ENCODE results near the gene PNPLA7. TPM values are rescaled to one million over a fixed set of nuclear protein-coding genes. Genes with fewer than 3 reads are reported as not detected.
A peak's percentile ranks its signal among the peaks of the same experiment; 100 is the strongest.
"Not testable (repeated sequence)": the region's sequence is repeated elsewhere in the genome, so short reads cannot be mapped to it uniquely, and the experiment has no call there.

The PNPLA7 gene
- total RNA-seq, 1 experiment from 2014 or later, result 0.10 TPM

- peak; percentile 45 for DNase-seq (ENCODE audit: extremely low read depth, low read depth)
Measured at GRCh38 chr9:137482094-137482781, 68.0 kb downstream of the PNPLA7 start.

DNA sequence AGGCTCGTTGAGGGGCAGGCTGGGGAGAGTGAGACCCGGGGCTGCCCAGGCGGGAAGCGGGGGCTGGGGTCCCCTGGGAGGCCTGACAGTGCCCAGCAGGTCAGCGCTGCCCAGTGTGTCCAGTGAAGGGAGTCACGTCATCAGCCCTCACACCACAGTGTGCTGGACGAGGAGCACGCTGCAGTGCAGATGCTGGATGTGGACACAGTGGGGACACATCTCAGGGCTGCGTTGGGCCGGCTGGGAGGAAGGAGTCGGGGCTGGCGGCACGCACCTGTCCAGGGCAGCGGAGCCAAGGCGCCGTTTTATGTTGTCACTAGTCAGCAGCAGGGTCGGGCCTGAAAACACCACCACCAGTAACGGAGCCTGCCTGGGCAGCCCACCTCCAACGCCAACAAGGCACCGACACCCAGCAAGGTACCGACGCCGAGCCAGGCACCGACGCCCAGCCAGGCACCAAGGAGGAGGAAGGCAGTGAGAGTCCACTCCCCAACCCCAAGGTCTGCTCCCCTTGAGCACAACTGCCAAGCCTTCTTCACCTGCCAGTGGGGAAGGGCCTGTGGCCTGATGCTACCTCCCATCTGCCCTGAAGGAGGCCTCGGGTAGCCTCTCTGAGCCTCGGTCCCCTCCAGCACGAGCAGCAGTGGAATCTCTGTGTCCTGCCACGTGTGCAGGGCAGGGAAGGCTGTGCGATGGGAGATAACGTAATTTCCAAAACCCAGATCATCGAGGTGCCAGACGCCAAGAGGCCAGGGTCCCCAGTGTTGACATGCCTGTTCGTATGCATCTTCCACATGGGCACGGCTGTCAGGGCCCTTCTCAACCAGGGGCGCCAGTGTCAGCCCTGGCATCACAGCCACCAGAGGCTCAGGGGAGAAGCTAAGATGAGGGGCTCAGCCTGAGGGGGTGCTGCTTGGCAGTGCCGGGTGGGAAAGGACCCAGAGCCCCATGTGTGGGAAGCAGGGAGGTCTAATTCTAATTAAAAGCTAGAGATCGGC is 69.2 kb downstream of the PNPLA7 start:
- DNase-seq (ENCODE audit: extremely low read depth, low read depth), result no peak

DNA sequence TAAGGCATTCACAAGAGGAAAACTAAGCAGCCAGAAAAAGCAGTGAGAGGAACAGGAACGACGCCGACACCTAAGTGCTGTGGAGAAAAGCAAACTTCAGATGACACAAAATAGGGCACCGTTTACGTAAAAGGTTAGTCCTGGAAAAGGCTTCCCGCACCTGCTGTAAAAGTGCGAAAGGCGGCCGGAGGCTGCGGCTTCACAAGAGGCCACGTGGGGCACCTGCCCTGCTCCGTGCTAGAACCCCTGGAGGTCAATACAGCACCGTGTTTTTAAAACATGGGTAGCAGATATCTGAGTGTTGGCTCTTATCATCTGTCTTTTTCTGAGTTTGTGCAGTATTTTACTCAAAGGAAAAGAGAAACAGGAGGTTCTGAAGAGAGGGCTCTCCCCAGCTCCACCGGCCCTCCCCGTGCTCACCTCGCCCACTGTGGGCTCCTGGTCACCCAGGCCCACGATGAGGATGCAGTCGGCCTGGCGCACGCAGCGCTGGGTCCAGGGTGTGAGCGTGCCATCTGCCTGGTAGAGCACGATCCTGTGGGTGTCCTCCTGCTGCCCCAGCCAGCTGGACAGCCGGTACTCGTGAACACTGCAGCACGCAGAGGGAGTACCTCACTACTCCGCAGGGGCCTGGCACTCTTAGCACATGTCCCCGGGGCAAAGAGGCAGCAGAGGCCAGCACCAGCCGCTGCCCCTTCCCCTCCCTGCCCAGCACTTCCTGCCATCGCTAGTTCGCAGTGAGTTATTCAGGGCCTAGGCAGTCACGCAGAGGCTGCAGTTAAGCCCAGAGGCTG is 70.1 kb downstream of the PNPLA7 start:
- no peak for DNase-seq (ENCODE audit: extremely low read depth, low read depth)

GRCh38 chr9:137478962-137479861 is 71.0 kb downstream of the PNPLA7 start:
- no peak for DNase-seq (ENCODE audit: extremely low read depth, low read depth)

GRCh38 chr9:137478613-137478961 is 71.6 kb downstream of the PNPLA7 start:
- DNase-seq (ENCODE audit: extremely low read depth, low read depth), result no peak

GRCh38 chr9:137477778-137478612 is 72.2 kb downstream of the PNPLA7 start:
- no peak for DNase-seq (ENCODE audit: extremely low read depth, low read depth)

DNA sequence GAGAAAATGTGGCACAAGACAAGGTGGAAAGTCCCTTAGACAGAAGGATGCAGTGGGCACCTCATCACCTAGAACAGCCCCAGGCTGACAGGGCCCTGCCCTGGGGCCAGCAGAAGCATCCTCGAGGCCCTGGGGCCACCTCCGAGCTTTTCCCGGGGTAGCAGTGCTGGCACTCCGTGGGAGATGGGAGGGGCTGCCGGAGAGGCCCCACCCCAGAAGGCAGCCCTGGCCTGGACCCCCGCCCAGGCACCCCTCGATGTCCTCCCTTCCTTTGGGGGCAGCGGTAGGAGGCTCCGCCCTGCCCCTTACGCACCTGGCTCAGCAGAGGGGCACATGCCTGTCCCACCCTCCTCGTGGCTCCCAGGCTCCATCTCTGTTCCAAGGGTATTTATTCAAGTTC is 73.3 kb downstream of the PNPLA7 start:
- no peak for DNase-seq (ENCODE audit: extremely low read depth, low read depth)

GRCh38 chr9:137475666-137476065 is 74.5 kb downstream of the PNPLA7 start:
- DNase-seq (ENCODE audit: extremely low read depth, low read depth), result no peak

- DNase-seq (ENCODE audit: extremely low read depth, low read depth), result no peak
Measured at GRCh38 chr9:137474271-137474670, 75.9 kb downstream of the PNPLA7 start.

DNA sequence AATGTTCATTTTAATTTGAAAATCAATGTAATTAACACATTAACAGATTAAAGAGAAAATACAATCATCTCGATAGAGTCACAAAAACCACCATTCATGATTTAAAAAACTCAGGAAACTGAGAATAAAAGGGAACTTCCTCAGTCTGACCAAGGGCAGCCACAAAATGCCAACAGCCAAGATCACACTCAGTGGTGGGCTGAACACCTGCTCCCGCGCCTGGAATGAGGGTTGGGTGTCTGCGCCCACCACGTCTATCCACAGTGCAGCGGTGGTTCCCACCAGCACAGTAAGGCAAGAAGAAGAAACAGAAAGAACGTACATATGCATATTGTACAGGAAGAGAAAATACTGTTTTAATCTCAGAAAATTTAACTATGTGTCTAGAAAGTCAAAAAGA is 79.4 kb downstream of the PNPLA7 start:
- no peak for DNase-seq (ENCODE audit: extremely low read depth, low read depth)

- DNase-seq (ENCODE audit: extremely low read depth, low read depth), result no peak
Measured at GRCh38 chr9:137467896-137468295, 82.3 kb downstream of the PNPLA7 start.

DNA sequence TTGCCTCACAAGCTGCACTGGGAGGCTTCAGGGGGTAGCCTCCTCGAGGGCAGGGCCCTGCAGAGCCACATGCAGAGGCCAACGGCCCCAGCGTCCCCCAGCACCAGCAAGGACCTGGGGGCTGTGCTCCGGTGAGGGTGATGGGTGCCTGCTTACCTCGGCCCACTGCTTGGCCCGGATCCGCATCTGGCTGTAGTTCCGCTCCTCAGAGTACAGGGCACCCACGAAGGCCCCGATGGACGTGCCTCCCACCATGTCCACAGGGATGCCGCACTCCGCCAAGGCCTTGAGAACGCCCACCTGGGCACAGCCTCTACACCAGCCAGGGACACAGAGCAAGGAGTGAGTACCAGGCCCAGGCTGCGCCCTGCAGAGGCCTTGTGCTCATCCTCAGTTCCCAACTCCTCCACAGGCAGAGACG is 83.0 kb downstream of the PNPLA7 start:
- DNase-seq (ENCODE audit: extremely low read depth, low read depth), result no peak

GRCh38 chr9:137466389-137467085 is 83.7 kb downstream of the PNPLA7 start:
- not testable (repeated sequence) for DNase-seq (ENCODE audit: extremely low read depth, low read depth)

- no peak for DNase-seq (ENCODE audit: extremely low read depth, low read depth)
Measured at GRCh38 chr9:137465720-137466388, 84.3 kb downstream of the PNPLA7 start.

GRCh38 chr9:137465000-137465719 is 85.0 kb downstream of the PNPLA7 start:
- no peak for DNase-seq (ENCODE audit: extremely low read depth, low read depth)

- no peak for DNase-seq (ENCODE audit: extremely low read depth, low read depth)
Measured at GRCh38 chr9:137464291-137464999, 85.8 kb downstream of the PNPLA7 start.

DNA sequence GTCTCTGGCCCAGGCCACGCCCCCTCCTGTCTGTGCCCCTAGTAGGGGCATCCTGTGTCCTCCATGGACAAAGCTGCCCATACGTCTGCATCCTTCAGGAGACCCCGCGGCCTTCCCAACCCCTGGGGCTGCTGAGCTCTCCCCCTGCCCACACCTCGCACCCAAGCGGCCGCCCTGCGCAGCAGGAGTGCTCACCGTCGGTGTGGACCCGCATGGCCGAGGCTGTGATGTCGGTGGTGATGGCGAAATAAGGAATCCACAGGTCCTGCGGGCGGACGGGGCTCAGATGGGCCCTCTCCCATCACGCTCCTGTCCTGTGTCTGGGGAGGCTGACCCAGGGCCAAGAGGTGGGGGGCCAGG is 86.3 kb downstream of the PNPLA7 start:
- DNase-seq (ENCODE audit: extremely low read depth, low read depth), result no peak
